Liver (tissue), 3 donors: ENCODE results near the gene LSMEM2.
A peak's percentile ranks its signal among the peaks of the same experiment; 100 is the strongest.

Source experiments
- ATF3 ChIP-seq: IDR thresholded peaks from 2 replicates; pipeline ENCODE4 v1.6.1; 2016; ENCODE audit warnings: antibody characterized with exemption
- CTCF ChIP-seq: fragments of 150-350 bp; IDR thresholded peaks from 2 replicates; pipeline ENCODE4 v1.5.1; 2017; ENCODE audit warnings: improper control_type of control experiment, low read depth, low read length; ENCODE audit not compliant: missing input control
- EGR1 ChIP-seq, 2 donors: IDR thresholded peaks; 2 replicates each; pipeline ENCODE4 v1.6.1; 2016 to 2018; ENCODE audit warnings: antibody characterized with exemption in 2 of 2, low read depth in 2 of 2
- FOXA1 ChIP-seq: IDR thresholded peaks from 2 replicates; pipeline ENCODE4 v1.6.1; 2016; ENCODE audit warnings: antibody characterized with exemption
- GABPA ChIP-seq, 2 donors: IDR thresholded peaks in 1 of 2; conservative IDR thresholded peaks in 1 of 2; 2 replicates each; pipeline ENCODE4 v1.6.1; 2016; ENCODE audit warnings: antibody characterized with exemption in 2 of 2, mild to moderate bottlenecking in 1 of 2, moderate library complexity in 1 of 2
- JUND ChIP-seq, 2 donors: IDR thresholded peaks; 2 replicates each; pipeline ENCODE4 v1.6.1; 2016; ENCODE audit warnings: antibody characterized with exemption in 2 of 2
- MAX ChIP-seq: IDR thresholded peaks from 2 replicates; pipeline ENCODE4 v1.6.1; 2016; ENCODE audit warnings: antibody characterized with exemption
- RAD21 ChIP-seq, 2 donors: IDR thresholded peaks; 2 replicates each; pipeline ENCODE4 v1.6.1; 2016; ENCODE audit warnings: antibody characterized with exemption in 2 of 2, mild to moderate bottlenecking in 2 of 2
- REST ChIP-seq: IDR thresholded peaks from 2 replicates; pipeline ENCODE4 v1.6.1; 2016; ENCODE audit warnings: antibody characterized with exemption, mild to moderate bottlenecking
- SP1 ChIP-seq: IDR thresholded peaks from 2 replicates; pipeline ENCODE4 v1.6.1; 2018; ENCODE audit warnings: antibody characterized with exemption, mild to moderate bottlenecking
- TAF1 ChIP-seq: conservative IDR thresholded peaks from 2 replicates; pipeline ENCODE4 v1.6.1; 2016; ENCODE audit warnings: antibody characterized with exemption, mild to moderate bottlenecking
- YY1 ChIP-seq: IDR thresholded peaks from 2 replicates; pipeline ENCODE4 v1.6.1; 2016; ENCODE audit warnings: antibody characterized with exemption, mild to moderate bottlenecking
- ZBTB33 ChIP-seq: IDR thresholded peaks from 2 replicates; pipeline ENCODE4 v1.6.1; 2016; ENCODE audit warnings: antibody characterized with exemption
- donor health status: healthy.
- donor health status: healthy.

GRCh38 chr3:50298836-50299637 is 20.1 kb downstream of the LSMEM2 start, which contains the start of the genes HYAL3 and NAA80:
- TF ChIP-seq CTCF (peak; percentile 33), TAF1 (peak; percentile 66), JUND (IDR thresholded peaks at IDR 0.05) (no peak), GABPA (IDR thresholded peaks at IDR 0.05 in 1 of 2, conservative IDR thresholded peaks at IDR 0.05 in 1 of 2) (no peak), REST (no peak), MAX (no peak), YY1 (peak; percentile 55), ZBTB33 (no peak), ATF3 (peak; percentile 69), FOXA1 (no peak), RAD21 (IDR thresholded peaks at IDR 0.05) (no peak), SP1 (no peak), EGR1 (IDR thresholded peaks at IDR 0.05; ENCODE audit: low read depth in 2 of 2) (no peak)
